Endothelial cell of umbilical vein (primary cell): ENCODE measurements around the gene LIPK. TPM values are rescaled to one million over a fixed set of nuclear protein-coding genes. Genes with fewer than 3 reads are reported as not detected.

ENCODE experiments used
- BruUV-seq: library from RNA; stranded (reverse); fragments of 400-500 nt; replicated peaks from 2 replicates; lab custom pipeline; 2021; lab: Mats Ljungman, UMichigan
- CTCF ChIA-PET: fragments of 300-600, 350-600 bp; sonication (Branson Sonifier 250); formaldehyde crosslinking; loops from one replicate; lab custom pipeline; 2021; ENCODE audit warnings: antibody characterized with exemption, inconsistent platforms; lab: Charles Lee
- POLR2A ChIA-PET: fragments of 300-600, 350-600 bp; sonication (Branson Sonifier 250); formaldehyde crosslinking; loops from one replicate; lab custom pipeline; 2021; ENCODE audit warnings: antibody characterized with exemption, inconsistent platforms; lab: Charles Lee
- DNase-seq: peaks from one replicate; pipeline ENCODE4 v3.0.0-alpha.2; 2011; ENCODE audit warnings: low read depth, low spot score
- FAIRE-seq: peaks from 2 replicates; lab custom pipeline; 2011; peaks lifted over from hg19 to GRCh38; lab: Jason Lieb, UNC
- H2AFZ ChIP-seq: 2 replicates; pipeline ENCODE4 v1.6.0; 2012; ENCODE audit warnings: low read depth, low read length, control low read depth, inconsistent platforms
- H3K27ac ChIP-seq: 2 replicates; pipeline ENCODE4 v1.5.1; 2011; ENCODE audit warnings: low read depth, mild to moderate bottlenecking, control low read depth, low read length, moderate library complexity; ENCODE audit not compliant: insufficient read depth
- H3K27me3 ChIP-seq, 2 experiments: 2 replicates each; pipeline versions ENCODE4 v1.6.0 to v1.6.1; 2011; ENCODE audit warnings: low read length in 2 of 2, mixed read lengths in 1 of 2; ENCODE audit not compliant: control insufficient read depth in 2 of 2, insufficient read depth in 2 of 2
- H3K36me3 ChIP-seq, 2 experiments: 2 replicates in 1 of 2; 3 replicates in 1 of 2; pipeline ENCODE4 v1.5.1; 2011; ENCODE audit warnings: low read length in 2 of 2, mild to moderate bottlenecking in 1 of 2, moderate library complexity in 1 of 2; ENCODE audit not compliant: control insufficient read depth in 2 of 2, insufficient read depth in 2 of 2; ENCODE audit errors: extremely low read depth in 1 of 2
- H3K4me1 ChIP-seq: 3 replicates; pipeline ENCODE4 v1.5.1; 2011; ENCODE audit warnings: mild to moderate bottlenecking, low read length; ENCODE audit not compliant: control insufficient read depth, insufficient read depth; ENCODE audit errors: extremely low read depth
- H3K4me2 ChIP-seq: 2 replicates; pipeline ENCODE4 v1.6.1; 2011; ENCODE audit warnings: low read length, control low read depth, mixed read lengths; ENCODE audit not compliant: insufficient read depth
- H3K4me3 ChIP-seq, 3 experiments: fragments of 200-600 bp in 1 of 3; sonication (generic), shearing (Covaris generic) in 1 of 3; replicated peaks in 1 of 3; 2 replicates each; pipeline ENCODE4 v1.5.1; 2011 to 2016; ENCODE audit warnings: control low read depth in 3 of 3, low read length in 3 of 3, mild to moderate bottlenecking in 2 of 3, inconsistent platforms in 1 of 3, low read depth in 1 of 3, moderate library complexity in 1 of 3; ENCODE audit not compliant: insufficient read depth in 1 of 3
- H3K79me2 ChIP-seq: 2 replicates; pipeline ENCODE4 v1.6.0; 2012; ENCODE audit warnings: low read length, inconsistent platforms; ENCODE audit not compliant: control insufficient read depth, insufficient read depth
- H3K9ac ChIP-seq: replicated peaks from 2 replicates; pipeline ENCODE3; 2011; ENCODE audit warnings: low read length, control low read depth; ENCODE audit not compliant: insufficient read depth; ENCODE audit errors: extremely low read depth
- H3K9me1 ChIP-seq: replicated peaks from 3 replicates; pipeline ENCODE4 v1.6.0; 2011; ENCODE audit warnings: mild to moderate bottlenecking, low read length; ENCODE audit not compliant: control insufficient read depth, insufficient read depth; ENCODE audit errors: extremely low read depth
- H3K9me3 ChIP-seq: replicated peaks from 2 replicates; pipeline ENCODE4 v1.5.1; 2012; ENCODE audit warnings: low read length, inconsistent platforms; ENCODE audit not compliant: control insufficient read depth, insufficient read depth
- H4K20me1 ChIP-seq: replicated peaks from 2 replicates; pipeline ENCODE3; 2011; ENCODE audit warnings: mild to moderate bottlenecking, low read length; ENCODE audit not compliant: control insufficient read depth, insufficient read depth; ENCODE audit errors: extremely low read depth
- CTCF ChIP-seq, 2 donors: IDR thresholded peaks; 1 replicate in 1 of 2; 2 replicates in 1 of 2; pipeline ENCODE4 v1.5.1; 2011; ENCODE audit warnings: low read length in 2 of 2, mild to moderate bottlenecking in 2 of 2, moderate library complexity in 2 of 2, control low read depth in 1 of 2, inconsistent platforms in 1 of 2, low read depth in 1 of 2; ENCODE audit not compliant: insufficient read depth in 1 of 2; ENCODE audit errors: extremely low read depth in 1 of 2
- FOS ChIP-seq: IDR thresholded peaks from 2 replicates; pipeline ENCODE4 v1.6.1; 2011; ENCODE audit warnings: mild to moderate bottlenecking, low read length, moderate library complexity, borderline replicate concordance; ENCODE audit not compliant: insufficient read depth
- GATA2 ChIP-seq: IDR thresholded peaks from 2 replicates; pipeline ENCODE4 v1.7.0; 2011; ENCODE audit warnings: low read depth, mild to moderate bottlenecking, moderate library complexity, mixed read lengths, low read length; ENCODE audit not compliant: insufficient read length, insufficient read depth
- JUN ChIP-seq: IDR thresholded peaks from 2 replicates; pipeline ENCODE4 v1.6.1; 2011; ENCODE audit warnings: borderline replicate concordance, low read depth; ENCODE audit not compliant: insufficient read length, insufficient read depth
- MYC ChIP-seq: IDR thresholded peaks from one replicate; pipeline ENCODE4 v1.6.1; 2011; ENCODE audit warnings: mild to moderate bottlenecking, low read depth, low read length
- dilution Hi-C: fragments of 300-500 bp; cut with MboI; formaldehyde crosslinking; loops from one replicate; pipeline ENCODE4 v1.15.0; 2019; ENCODE audit warnings: low sequenced_read_pairs; ENCODE audit not compliant: extremely low pct_ligation_motif_present
- intact Hi-C: fragments of 100-400 bp; cut with micrococcal nuclease; formaldehyde crosslinking; loops from one replicate; pipeline ENCODE4 v1.10.0; 2022
- polyA plus RNA-seq, 4 experiments: library from polyadenylated mRNA; depleted of rRNA in 3 of 4; stranded (reverse) in 3 of 4; unstranded in 1 of 4; fragments of >200 nt; gene quantifications; 2 replicates each; pipeline versions ENCODE4 v1.2.1 to v1.2.3, GENCODE V29; 2011 to 2012; ENCODE audit warnings: missing spikeins in 1 of 4
- total RNA-seq: library from RNA; stranded (reverse); gene quantifications from 2 replicates; pipeline ENCODE4 v1.2.3, GENCODE V29; 2021
- TF ChIP-seq, protein P1 (sequence below): IDR thresholded peaks from 2 replicates; pipeline ENCODE4 v1.6.1; 2011; ENCODE audit not compliant: insufficient read depth, insufficient read length

LIPK gene
- total and polyA plus RNA-seq, 2 donors (not counting 3 experiments of a cell fraction or from before 2014, with no cell fraction given) = not detected

GRCh38 chr10:88754287-88754686 lies 48.2 kb downstream of the LIPK start:
- H3K4me3 ChIP-seq = no peak overlapping the region
- no peaks in the 10 kb centered on the region for H3K27me3 ChIP-seq
- no peaks in the 10 kb centered on the region for H3K9me1 ChIP-seq
- H3K79me2 ChIP-seq = no peaks in the 10 kb centered on the region
- no peak overlapping the region for H3K9ac ChIP-seq
- FAIRE-seq (peak; percentile 57), DNase-seq (peak; percentile 75)
- no peaks in the 10 kb centered on the region for H3K9me3 ChIP-seq
- H3K27ac ChIP-seq = no peak overlapping the region
- no peaks in the 10 kb centered on the region for H4K20me1 ChIP-seq
- intact Hi-C loops (loop anchor here (2.0 kb wide), 1 partner anchor 47 kb away; the partner anchor contains the start of gene LIPK), dilution Hi-C loops (no loop called here)
- BruUV-seq = no TSS peak
- POLR2A ChIA-PET = no interaction called here
- peak overlapping the region; percentile 44 for H3K4me2 ChIP-seq
- no peaks in the 10 kb centered on the region for H3K36me3 ChIP-seq
- H3K4me1 ChIP-seq = peaks cover 14% of the 10 kb centered on the region
- CTCF ChIA-PET = interaction anchor here (1.4 kb wide), 1 partner anchor 37 kb away, joined by 4 read pairs; no protein-coding TSS in a partner anchor
- TF ChIP-seq MYC = no peak
- no peak for TF ChIP-seq CTCF (IDR thresholded peaks at IDR 0.05; ENCODE audit: extremely low read depth in 1 of 2, insufficient read depth in 1 of 2, low read depth in 1 of 2, low read length in 2 of 2)
- TF ChIP-seq, protein P1, sequence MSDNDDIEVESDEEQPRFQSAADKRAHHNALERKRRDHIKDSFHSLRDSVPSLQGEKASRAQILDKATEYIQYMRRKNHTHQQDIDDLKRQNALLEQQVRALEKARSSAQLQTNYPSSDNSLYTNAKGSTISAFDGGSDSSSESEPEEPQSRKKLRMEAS = no peak
- TF ChIP-seq FOS = peak; percentile 57
- peak; percentile 13 for TF ChIP-seq JUN
- peak; percentile 77 for TF ChIP-seq GATA2
- peak overlapping the region; percentile 32 for H2AFZ ChIP-seq
